NB4 (cell line): Measurements from ENCODE around the gene SRGAP3.

Experiments used
- DNase-seq: peaks from one replicate; pipeline ENCODE4 v3.0.0; 2010; ENCODE audit warnings: low read depth
- H3K4me3 ChIP-seq: one replicate; pipeline ENCODE4 v1.5.1; 2011; ENCODE audit warnings: mild to moderate bottlenecking, low read depth, low read length, moderate library complexity
- MAX ChIP-seq: IDR thresholded peaks from 2 replicates; pipeline ENCODE4 v1.6.1; 2011; ENCODE audit warnings: low read depth, low read length
- MYC ChIP-seq: IDR thresholded peaks from 2 replicates; pipeline ENCODE4 v1.6.1; 2011; ENCODE audit warnings: low read depth, low read length
- POLR2A ChIP-seq: IDR thresholded peaks from 2 replicates; pipeline ENCODE4 v1.6.1; 2011; ENCODE audit warnings: mild to moderate bottlenecking; ENCODE audit not compliant: insufficient read length; ENCODE audit errors: extremely low read depth
- TF ChIP-seq, protein P1 (sequence below): IDR thresholded peaks from one replicate; pipeline ENCODE4 v1.5.1; 2012; ENCODE audit warnings: low read depth, low read length

Gene SRGAP3

GRCh38 chr3:9153904-9154619 is 95.4 kb downstream of the SRGAP3 start:
- no peak overlapping the region for H3K4me3 ChIP-seq
- DNase-seq = no peak
- no peak for TF ChIP-seq MYC
- TF ChIP-seq, protein P1, sequence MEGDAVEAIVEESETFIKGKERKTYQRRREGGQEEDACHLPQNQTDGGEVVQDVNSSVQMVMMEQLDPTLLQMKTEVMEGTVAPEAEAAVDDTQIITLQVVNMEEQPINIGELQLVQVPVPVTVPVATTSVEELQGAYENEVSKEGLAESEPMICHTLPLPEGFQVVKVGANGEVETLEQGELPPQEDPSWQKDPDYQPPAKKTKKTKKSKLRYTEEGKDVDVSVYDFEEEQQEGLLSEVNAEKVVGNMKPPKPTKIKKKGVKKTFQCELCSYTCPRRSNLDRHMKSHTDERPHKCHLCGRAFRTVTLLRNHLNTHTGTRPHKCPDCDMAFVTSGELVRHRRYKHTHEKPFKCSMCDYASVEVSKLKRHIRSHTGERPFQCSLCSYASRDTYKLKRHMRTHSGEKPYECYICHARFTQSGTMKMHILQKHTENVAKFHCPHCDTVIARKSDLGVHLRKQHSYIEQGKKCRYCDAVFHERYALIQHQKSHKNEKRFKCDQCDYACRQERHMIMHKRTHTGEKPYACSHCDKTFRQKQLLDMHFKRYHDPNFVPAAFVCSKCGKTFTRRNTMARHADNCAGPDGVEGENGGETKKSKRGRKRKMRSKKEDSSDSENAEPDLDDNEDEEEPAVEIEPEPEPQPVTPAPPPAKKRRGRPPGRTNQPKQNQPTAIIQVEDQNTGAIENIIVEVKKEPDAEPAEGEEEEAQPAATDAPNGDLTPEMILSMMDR = no peak
- no peak for TF ChIP-seq MAX
- no peak for TF ChIP-seq POLR2A

DNA sequence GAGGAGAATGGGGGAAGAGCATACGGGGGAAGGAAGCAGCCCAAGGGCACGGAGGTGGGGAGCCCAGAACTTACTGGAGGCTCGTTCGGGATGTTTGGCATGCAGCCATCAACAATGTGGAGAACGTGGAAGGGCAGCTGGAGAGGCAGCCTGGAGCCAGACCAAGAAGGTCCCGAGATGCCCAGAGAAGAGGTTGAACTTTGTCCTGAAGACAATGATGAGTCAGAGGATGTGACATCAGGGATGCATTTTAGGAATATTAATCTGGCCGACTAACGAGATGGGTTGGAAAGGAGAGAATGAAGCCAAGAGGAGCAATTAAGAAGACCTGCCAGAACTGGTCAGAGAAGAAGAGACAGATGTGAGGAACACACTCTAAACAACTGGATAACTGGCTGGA is 98.2 kb downstream of the SRGAP3 start:
- DNase-seq = no peak
- TF ChIP-seq, protein P1 = no peak
- TF ChIP-seq MYC (no peak), POLR2A (no peak), MAX (no peak)
- H3K4me3 ChIP-seq = no peak overlapping the region

DNA sequence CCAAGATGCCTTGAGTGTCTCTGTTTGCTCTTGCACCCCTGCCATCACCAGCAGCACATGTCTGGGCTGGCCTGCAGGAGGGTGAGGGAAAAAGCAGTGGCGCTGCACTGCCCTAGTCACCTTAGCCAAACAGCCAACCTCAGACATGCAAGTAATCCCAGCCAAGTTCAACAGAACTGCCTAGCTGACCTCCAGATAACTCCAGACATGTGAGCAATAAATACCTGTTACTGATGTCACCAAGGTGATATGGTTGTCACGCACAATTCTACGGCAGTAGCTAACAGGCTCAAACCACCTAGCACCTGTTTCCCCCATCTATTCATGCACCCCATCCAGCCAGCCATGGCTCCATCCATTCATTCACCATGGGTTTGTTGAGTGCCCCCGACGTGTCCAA is 99.9 kb downstream of the SRGAP3 start:
- no peak for TF ChIP-seq MYC
- TF ChIP-seq POLR2A = no peak
- no peak for TF ChIP-seq MAX
- TF ChIP-seq, protein P1 = no peak
- no peak overlapping the region for H3K4me3 ChIP-seq
- no peak for DNase-seq

GRCh38 chr3:9147896-9148266 is 101.6 kb downstream of the SRGAP3 start:
- H3K4me3 ChIP-seq = no peak overlapping the region
- DNase-seq = no peak
- TF ChIP-seq, protein P1 = no peak
- TF ChIP-seq POLR2A (no peak), MYC (no peak), MAX (no peak)

DNA sequence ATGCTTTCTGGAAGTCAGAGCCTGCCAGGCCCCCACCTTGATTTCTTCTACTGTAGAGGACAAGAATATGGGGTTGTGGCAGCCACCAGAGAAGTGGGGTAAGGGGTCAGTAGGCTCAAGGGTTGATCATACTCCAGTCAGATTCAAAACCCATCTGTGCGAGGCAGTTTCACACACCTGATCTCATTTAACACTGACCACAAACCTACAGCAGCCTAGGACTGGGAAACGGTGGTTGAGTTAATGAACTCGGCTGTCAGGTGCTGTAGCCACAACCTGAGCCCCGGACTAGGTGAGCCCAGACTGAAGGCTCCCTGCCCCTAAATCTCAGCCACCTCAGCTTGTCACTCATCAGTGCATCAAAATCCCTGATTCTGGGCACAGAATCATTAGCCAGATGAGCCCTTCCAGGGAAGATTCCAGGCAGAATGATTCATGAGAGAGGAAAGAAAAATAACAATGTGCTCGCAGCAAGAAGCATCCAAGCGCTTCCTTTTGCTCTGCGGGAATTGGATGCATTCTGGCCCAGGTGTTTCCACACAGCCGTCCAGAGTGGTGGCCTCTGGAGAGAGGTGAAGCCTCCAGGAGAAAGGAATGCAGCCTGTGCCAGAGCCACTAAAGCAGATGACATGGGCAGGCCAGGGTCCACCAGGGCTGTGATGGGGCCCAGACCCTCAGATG is 102.1 kb downstream of the SRGAP3 start:
- no peak for DNase-seq
- TF ChIP-seq MYC (no peak), MAX (no peak), POLR2A (no peak)
- TF ChIP-seq, protein P1 = no peak
- H3K4me3 ChIP-seq = no peak overlapping the region
